ENCODE data around the gene TNRC18. TPM values are rescaled to one million over a fixed set of nuclear protein-coding genes. Genes with fewer than 3 reads are reported as not detected.

TNRC18 gene
- total and polyA plus RNA-seq, 9 of the 15 experiments (the other 6 are each of a cell fraction or from before 2014, with no cell fraction given): 0.03 to 43.2 (median 18.0) TPM

DNA sequence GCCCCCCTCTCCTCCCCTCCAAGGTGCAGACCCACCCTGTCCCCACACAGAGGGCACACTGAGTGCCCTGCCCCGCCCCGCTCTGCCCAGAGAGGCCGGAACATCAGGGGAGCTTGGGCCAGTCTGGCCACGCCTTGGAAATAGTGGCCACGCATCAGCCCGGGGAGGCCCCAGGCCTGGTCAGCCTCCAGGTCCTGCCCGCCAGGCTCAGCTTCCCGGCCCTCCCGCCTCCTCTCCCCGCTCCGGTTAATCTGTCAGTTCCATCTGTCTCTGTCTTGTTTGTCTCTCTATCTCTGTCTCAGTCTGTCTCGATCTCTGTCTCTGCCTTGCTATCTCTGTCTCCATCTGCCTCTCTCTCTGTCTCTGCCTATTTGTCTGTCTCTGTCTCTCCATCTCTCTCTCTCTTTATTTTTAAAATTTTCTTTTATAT lies 28.9 kb upstream of the TNRC18 start (continued):
- TF ChIP-seq, protein P1, sequence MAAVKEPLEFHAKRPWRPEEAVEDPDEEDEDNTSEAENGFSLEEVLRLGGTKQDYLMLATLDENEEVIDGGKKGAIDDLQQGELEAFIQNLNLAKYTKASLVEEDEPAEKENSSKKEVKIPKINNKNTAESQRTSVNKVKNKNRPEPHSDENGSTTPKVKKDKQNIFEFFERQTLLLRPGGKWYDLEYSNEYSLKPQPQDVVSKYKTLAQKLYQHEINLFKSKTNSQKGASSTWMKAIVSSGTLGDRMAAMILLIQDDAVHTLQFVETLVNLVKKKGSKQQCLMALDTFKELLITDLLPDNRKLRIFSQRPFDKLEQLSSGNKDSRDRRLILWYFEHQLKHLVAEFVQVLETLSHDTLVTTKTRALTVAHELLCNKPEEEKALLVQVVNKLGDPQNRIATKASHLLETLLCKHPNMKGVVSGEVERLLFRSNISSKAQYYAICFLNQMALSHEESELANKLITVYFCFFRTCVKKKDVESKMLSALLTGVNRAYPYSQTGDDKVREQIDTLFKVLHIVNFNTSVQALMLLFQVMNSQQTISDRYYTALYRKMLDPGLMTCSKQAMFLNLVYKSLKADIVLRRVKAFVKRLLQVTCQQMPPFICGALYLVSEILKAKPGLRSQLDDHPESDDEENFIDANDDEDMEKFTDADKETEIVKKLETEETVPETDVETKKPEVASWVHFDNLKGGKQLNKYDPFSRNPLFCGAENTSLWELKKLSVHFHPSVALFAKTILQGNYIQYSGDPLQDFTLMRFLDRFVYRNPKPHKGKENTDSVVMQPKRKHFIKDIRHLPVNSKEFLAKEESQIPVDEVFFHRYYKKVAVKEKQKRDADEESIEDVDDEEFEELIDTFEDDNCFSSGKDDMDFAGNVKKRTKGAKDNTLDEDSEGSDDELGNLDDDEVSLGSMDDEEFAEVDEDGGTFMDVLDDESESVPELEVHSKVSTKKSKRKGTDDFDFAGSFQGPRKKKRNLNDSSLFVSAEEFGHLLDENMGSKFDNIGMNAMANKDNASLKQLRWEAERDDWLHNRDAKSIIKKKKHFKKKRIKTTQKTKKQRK (IDR thresholded peaks at IDR 0.05; ENCODE audit: borderline replicate concordance, low read depth, low read length): no peak
- TF ChIP-seq MCM2 (IDR thresholded peaks at IDR 0.05; ENCODE audit: low read depth) (no peak), MEF2D (tag; conservative IDR thresholded peaks at IDR 0.05; ENCODE audit: low read depth) (no peak), NONO (IDR thresholded peaks at IDR 0.05; ENCODE audit: low read depth in 2 of 2, low read length in 1 of 2) (no peak), DMBX1 (CRISPR knock-in tag; IDR thresholded peaks at IDR 0.05; ENCODE audit: borderline replicate concordance) (no peak)
- TF ChIP-seq, protein P2, sequence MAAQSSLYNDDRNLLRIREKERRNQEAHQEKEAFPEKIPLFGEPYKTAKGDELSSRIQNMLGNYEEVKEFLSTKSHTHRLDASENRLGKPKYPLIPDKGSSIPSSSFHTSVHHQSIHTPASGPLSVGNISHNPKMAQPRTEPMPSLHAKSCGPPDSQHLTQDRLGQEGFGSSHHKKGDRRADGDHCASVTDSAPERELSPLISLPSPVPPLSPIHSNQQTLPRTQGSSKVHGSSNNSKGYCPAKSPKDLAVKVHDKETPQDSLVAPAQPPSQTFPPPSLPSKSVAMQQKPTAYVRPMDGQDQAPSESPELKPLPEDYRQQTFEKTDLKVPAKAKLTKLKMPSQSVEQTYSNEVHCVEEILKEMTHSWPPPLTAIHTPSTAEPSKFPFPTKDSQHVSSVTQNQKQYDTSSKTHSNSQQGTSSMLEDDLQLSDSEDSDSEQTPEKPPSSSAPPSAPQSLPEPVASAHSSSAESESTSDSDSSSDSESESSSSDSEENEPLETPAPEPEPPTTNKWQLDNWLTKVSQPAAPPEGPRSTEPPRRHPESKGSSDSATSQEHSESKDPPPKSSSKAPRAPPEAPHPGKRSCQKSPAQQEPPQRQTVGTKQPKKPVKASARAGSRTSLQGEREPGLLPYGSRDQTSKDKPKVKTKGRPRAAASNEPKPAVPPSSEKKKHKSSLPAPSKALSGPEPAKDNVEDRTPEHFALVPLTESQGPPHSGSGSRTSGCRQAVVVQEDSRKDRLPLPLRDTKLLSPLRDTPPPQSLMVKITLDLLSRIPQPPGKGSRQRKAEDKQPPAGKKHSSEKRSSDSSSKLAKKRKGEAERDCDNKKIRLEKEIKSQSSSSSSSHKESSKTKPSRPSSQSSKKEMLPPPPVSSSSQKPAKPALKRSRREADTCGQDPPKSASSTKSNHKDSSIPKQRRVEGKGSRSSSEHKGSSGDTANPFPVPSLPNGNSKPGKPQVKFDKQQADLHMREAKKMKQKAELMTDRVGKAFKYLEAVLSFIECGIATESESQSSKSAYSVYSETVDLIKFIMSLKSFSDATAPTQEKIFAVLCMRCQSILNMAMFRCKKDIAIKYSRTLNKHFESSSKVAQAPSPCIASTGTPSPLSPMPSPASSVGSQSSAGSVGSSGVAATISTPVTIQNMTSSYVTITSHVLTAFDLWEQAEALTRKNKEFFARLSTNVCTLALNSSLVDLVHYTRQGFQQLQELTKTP (IDR thresholded peaks at IDR 0.05; ENCODE audit: low read depth in 1 of 2, partially characterized antibody in 2 of 2): peak; percentile 32 to 48
- TF ChIP-seq, protein P3, sequence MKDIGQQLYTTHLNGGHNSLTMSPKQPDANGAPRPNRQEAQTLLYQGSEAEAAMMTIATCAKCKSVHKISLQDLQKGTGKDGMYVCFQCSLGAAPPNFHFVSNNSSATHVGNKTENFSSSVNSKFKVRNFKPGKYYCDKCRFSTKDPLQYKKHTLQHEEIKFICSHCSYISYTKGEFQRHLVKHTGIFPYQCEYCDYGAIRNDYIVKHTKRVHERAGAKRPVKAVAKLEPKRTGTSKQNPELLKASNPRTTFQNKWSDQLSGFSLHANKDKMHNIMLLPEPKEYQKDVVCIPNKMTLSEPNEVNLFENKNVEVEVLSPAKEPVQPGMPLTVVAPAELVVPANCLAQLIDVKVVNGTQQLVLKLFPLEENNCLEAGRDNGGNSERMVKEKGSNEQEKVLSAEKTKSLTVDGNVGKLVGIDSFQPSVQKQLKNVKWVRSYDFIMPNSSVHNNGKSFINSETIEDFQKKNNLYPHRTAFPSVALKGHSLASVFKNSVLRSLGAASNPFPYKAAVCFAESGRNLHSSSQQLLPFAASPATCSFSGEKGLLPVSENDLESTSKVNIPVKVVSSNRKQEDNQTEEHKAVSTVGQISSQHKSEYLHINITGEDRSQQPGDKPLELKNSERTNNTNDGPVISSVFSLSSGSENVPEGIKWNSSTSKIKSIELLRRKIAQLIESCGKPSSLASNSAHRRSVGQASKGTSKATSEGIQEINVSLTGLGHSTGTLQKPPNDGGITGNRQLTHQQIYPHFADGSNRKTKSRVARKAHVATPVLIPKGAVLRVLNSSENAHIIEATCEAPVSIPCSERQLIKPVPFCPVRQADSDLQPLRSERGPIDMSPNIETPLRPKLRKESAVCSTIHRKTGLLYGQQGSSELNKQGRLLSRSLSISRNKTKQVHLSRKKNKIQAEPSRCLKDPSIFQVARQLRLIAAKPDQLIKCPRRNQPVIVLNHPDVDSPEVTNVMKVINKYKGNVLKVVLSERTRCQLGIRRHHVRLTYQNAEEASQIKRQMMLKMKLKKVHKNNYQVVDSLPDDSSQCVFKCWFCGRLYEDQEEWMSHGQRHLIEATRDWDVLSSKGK (CRISPR knock-in tag; IDR thresholded peaks at IDR 0.05): no peak
- TF ChIP-seq, protein P4, sequence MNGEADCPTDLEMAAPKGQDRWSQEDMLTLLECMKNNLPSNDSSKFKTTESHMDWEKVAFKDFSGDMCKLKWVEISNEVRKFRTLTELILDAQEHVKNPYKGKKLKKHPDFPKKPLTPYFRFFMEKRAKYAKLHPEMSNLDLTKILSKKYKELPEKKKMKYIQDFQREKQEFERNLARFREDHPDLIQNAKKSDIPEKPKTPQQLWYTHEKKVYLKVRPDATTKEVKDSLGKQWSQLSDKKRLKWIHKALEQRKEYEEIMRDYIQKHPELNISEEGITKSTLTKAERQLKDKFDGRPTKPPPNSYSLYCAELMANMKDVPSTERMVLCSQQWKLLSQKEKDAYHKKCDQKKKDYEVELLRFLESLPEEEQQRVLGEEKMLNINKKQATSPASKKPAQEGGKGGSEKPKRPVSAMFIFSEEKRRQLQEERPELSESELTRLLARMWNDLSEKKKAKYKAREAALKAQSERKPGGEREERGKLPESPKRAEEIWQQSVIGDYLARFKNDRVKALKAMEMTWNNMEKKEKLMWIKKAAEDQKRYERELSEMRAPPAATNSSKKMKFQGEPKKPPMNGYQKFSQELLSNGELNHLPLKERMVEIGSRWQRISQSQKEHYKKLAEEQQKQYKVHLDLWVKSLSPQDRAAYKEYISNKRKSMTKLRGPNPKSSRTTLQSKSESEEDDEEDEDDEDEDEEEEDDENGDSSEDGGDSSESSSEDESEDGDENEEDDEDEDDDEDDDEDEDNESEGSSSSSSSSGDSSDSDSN (IDR thresholded peaks at IDR 0.05; ENCODE audit: borderline replicate concordance in 1 of 2, low read depth in 2 of 2, low read length in 2 of 2): peak in 1 of 2 experiments; percentile 92; a peak in 2 of 4 replicates
- TF ChIP-seq, protein P5, sequence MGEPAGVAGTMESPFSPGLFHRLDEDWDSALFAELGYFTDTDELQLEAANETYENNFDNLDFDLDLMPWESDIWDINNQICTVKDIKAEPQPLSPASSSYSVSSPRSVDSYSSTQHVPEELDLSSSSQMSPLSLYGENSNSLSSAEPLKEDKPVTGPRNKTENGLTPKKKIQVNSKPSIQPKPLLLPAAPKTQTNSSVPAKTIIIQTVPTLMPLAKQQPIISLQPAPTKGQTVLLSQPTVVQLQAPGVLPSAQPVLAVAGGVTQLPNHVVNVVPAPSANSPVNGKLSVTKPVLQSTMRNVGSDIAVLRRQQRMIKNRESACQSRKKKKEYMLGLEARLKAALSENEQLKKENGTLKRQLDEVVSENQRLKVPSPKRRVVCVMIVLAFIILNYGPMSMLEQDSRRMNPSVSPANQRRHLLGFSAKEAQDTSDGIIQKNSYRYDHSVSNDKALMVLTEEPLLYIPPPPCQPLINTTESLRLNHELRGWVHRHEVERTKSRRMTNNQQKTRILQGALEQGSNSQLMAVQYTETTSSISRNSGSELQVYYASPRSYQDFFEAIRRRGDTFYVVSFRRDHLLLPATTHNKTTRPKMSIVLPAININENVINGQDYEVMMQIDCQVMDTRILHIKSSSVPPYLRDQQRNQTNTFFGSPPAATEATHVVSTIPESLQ (CRISPR knock-in tag; IDR thresholded peaks at IDR 0.05): no peak
